ENCODE measurements around the gene NGF.

NGF gene

GRCh38 chr1:115327270-115327669 lies 10.8 kb downstream of the NGF start:
- no peaks in the 10 kb centered on the region for H3K9me2 ChIP-seq (replicated peaks; ENCODE audit: insufficient read depth, low read length)
- H2AFZ ChIP-seq (ENCODE audit: low read length): no peak overlapping the region
- DNase-seq: peak; percentile 11
- no peak overlapping the region for H3K9ac ChIP-seq (ENCODE audit: low read length)
- H3K4me1 ChIP-seq (ENCODE audit: low read length): no peaks in the 10 kb centered on the region
- no peaks in the 10 kb centered on the region for H4K20me1 ChIP-seq (ENCODE audit: insufficient read depth, low read length)
- H3K27me3 ChIP-seq (replicated peaks; ENCODE audit: insufficient read depth, low read length): no peaks in the 10 kb centered on the region
- H3K9me3 ChIP-seq (replicated peaks; ENCODE audit: insufficient read depth, low read length): no peaks in the 10 kb centered on the region
- no peak for TF ChIP-seq EZH2 (optimal IDR thresholded peaks at IDR 0.05; ENCODE audit: low read depth, low read length)
- no peak for TF ChIP-seq CTCF (IDR thresholded peaks at IDR 0.05; ENCODE audit: low read length)
- no peak for TF ChIP-seq EZH2phosphoT487 (IDR thresholded peaks at IDR 0.05; ENCODE audit: low read length)
- H3K27ac ChIP-seq (ENCODE audit: low read length): no peak overlapping the region
- H3K79me2 ChIP-seq (ENCODE audit: low read length): no peaks in the 10 kb centered on the region
- H3F3A ChIP-seq (ENCODE audit: insufficient read depth, low read length): no peaks in the 10 kb centered on the region
- no peak overlapping the region for H3K4me2 ChIP-seq (ENCODE audit: low read depth, low read length)
- H3K36me3 ChIP-seq (replicated peaks; ENCODE audit: insufficient read depth, low read length): no peaks in the 10 kb centered on the region
- H3K4me3 ChIP-seq (ENCODE audit: low read length): no peak overlapping the region

GRCh38 chr1:115326419-115326818 lies 11.6 kb downstream of the NGF start:
- Histone ChIP-seq H3K27ac (ENCODE audit: low read length) (no peak overlapping the region), H3K9me3 (replicated peaks; ENCODE audit: insufficient read depth, low read length) (no peaks in the 10 kb centered on the region), H2AFZ (ENCODE audit: low read length) (no peak overlapping the region), H3K27me3 (replicated peaks; ENCODE audit: insufficient read depth, low read length) (no peaks in the 10 kb centered on the region), H3K9ac (ENCODE audit: low read length) (no peak overlapping the region), H3K4me1 (ENCODE audit: low read length) (no peaks in the 10 kb centered on the region), H4K20me1 (ENCODE audit: insufficient read depth, low read length) (no peaks in the 10 kb centered on the region), H3K4me3 (ENCODE audit: low read length) (no peak overlapping the region), H3K4me2 (ENCODE audit: low read depth, low read length) (no peak overlapping the region), H3F3A (ENCODE audit: insufficient read depth, low read length) (no peaks in the 10 kb centered on the region), H3K79me2 (ENCODE audit: low read length) (no peaks in the 10 kb centered on the region), H3K9me2 (replicated peaks; ENCODE audit: insufficient read depth, low read length) (no peaks in the 10 kb centered on the region), H3K36me3 (replicated peaks; ENCODE audit: insufficient read depth, low read length) (no peaks in the 10 kb centered on the region)
- no peak for TF ChIP-seq EZH2phosphoT487 (IDR thresholded peaks at IDR 0.05; ENCODE audit: low read length)
- DNase-seq: no peak

GRCh38 chr1:115325874-115326273 lies 12.2 kb downstream of the NGF start:
- Histone ChIP-seq H4K20me1 (ENCODE audit: insufficient read depth, low read length) (no peaks in the 10 kb centered on the region), H3K4me2 (ENCODE audit: low read depth, low read length) (no peak overlapping the region), H3K9me3 (replicated peaks; ENCODE audit: insufficient read depth, low read length) (no peaks in the 10 kb centered on the region), H3K36me3 (replicated peaks; ENCODE audit: insufficient read depth, low read length) (no peaks in the 10 kb centered on the region), H3K27ac (ENCODE audit: low read length) (no peak overlapping the region), H3K9me2 (replicated peaks; ENCODE audit: insufficient read depth, low read length) (no peaks in the 10 kb centered on the region), H3F3A (ENCODE audit: insufficient read depth, low read length) (no peaks in the 10 kb centered on the region), H3K4me1 (ENCODE audit: low read length) (no peaks in the 10 kb centered on the region), H3K9ac (ENCODE audit: low read length) (no peak overlapping the region), H3K4me3 (ENCODE audit: low read length) (no peak overlapping the region), H2AFZ (ENCODE audit: low read length) (no peak overlapping the region), H3K27me3 (replicated peaks; ENCODE audit: insufficient read depth, low read length) (no peaks in the 10 kb centered on the region), H3K79me2 (ENCODE audit: low read length) (no peaks in the 10 kb centered on the region)
- TF ChIP-seq EZH2phosphoT487 (IDR thresholded peaks at IDR 0.05; ENCODE audit: low read length) (no peak), EZH2 (optimal IDR thresholded peaks at IDR 0.05; ENCODE audit: low read depth, low read length) (no peak), CTCF (IDR thresholded peaks at IDR 0.05; ENCODE audit: low read length) (no peak)
- DNase-seq: no peak

GRCh38 chr1:115324649-115325420 lies 13.2 kb downstream of the NGF start:
- H3K9me3 ChIP-seq (replicated peaks; ENCODE audit: insufficient read depth, low read length): no peaks in the 10 kb centered on the region
- no peak overlapping the region for H2AFZ ChIP-seq (ENCODE audit: low read length)
- H3K36me3 ChIP-seq (replicated peaks; ENCODE audit: insufficient read depth, low read length): no peaks in the 10 kb centered on the region
- H3K9me2 ChIP-seq (replicated peaks; ENCODE audit: insufficient read depth, low read length): no peaks in the 10 kb centered on the region
- no peak overlapping the region for H3K9ac ChIP-seq (ENCODE audit: low read length)
- H3K27ac ChIP-seq (ENCODE audit: low read length): no peak overlapping the region
- no peak for TF ChIP-seq EZH2 (optimal IDR thresholded peaks at IDR 0.05; ENCODE audit: low read depth, low read length)
- no peak for TF ChIP-seq CTCF (IDR thresholded peaks at IDR 0.05; ENCODE audit: low read length)
- no peak for TF ChIP-seq EZH2phosphoT487 (IDR thresholded peaks at IDR 0.05; ENCODE audit: low read length)
- no peaks in the 10 kb centered on the region for H4K20me1 ChIP-seq (ENCODE audit: insufficient read depth, low read length)
- no peaks in the 10 kb centered on the region for H3K4me1 ChIP-seq (ENCODE audit: low read length)
- H3F3A ChIP-seq (ENCODE audit: insufficient read depth, low read length): no peaks in the 10 kb centered on the region
- no peaks in the 10 kb centered on the region for H3K79me2 ChIP-seq (ENCODE audit: low read length)
- no peaks in the 10 kb centered on the region for H3K27me3 ChIP-seq (replicated peaks; ENCODE audit: insufficient read depth, low read length)
- no peak for DNase-seq
- no peak overlapping the region for H3K4me3 ChIP-seq (ENCODE audit: low read length)
- H3K4me2 ChIP-seq (ENCODE audit: low read depth, low read length): no peak overlapping the region

Measured in MM.1S (cell line).